Stimulated activated CD8-positive, alpha-beta memory T cell treated with anti-CD3 and anti-CD28 coated beads, Interleukin-12 subunit alpha, Interleukin-12 subunit beta, amount 100 ng/mL, for 1 hour (primary cell): ENCODE data around the gene TUBA1C.
"Not testable (repeated sequence)": the region's sequence is repeated elsewhere in the genome, so short reads cannot be mapped to it uniquely, and the experiment has no call there.

Source experiments
- DNase-seq: peaks from one replicate; pipeline ENCODE4 v3.0.0-alpha.2; 2020; ENCODE audit warnings: low read depth

TUBA1C gene

DNA sequence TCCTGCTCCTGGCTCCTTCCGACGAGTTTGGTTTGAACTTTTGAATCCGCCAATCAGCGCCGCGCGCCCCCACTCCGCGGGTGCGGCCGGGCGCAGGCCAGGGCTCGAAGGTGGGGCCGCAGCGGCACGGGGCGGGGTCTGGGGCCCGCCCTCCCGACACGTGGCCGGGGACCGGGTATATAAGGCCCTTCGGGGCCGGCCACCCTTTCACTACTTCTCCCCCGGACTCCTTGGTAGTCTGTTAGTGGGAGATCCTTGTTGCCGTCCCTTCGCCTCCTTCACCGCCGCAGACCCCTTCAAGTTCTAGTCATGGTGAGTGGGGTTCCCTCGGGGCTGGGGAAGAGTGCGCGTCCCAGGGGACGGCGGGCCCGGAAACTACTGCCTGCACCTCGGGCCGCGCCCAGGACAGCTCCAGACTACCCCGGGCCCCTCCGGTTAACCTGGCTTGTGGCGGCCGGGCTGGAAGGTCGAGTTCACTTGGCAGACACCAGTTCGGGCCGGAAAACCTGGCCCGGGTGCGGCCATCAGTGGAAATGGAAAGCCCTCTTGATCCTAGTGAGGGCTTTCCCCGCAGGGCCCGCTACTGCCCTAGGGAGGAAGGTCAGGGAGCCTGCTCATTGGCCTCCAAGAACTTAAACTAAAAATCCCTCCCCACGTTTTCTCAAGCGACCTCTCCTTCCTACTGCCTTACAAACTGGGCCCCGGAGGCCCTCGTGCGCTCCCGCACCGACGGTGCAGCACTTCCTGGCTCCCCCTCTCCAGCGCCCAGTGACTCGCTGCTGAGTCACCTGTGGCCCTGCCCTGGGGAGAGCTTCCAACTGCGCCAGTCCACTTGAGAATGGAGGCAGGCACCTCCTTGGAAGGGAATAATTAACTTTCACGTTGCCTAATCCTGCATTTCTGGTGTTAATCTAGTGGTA is at the start of gene TUBA1C:
Gene TUBA1C, plus strand, starts transcription at position 210 of the 920 bp plus-strand sequence. Its CDS starts 100 bp downstream, at position 310.
- DNase-seq, result peak; percentile 79

DNA sequence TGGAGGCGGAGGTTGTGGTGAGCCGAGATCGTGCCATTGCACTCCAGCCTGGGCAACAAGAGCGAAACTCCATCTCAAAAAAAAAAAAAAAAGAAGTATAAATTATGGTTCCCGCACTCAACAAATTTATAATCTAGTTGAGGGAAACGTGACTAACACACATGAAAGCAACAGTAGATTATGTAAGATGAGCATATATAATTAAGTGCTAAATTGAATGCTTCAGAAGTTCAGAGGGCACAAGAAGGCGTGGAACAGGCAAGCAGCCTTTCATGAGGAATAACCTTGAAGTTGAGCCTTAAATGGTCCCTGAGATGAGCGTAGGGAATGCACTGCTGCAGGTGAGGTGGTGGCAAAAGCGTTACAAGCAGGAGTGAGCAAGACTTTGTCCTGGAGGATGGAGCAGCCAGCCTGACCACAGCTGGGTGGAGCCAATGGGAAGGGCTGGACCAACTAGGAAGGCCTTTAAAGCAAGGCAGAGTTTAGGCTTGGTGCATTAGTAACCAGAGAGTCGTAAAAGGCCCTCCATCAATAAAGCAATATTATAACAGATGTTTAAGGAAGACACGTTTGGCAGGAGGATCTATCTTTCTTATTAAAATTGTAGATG is 45.4 kb upstream of the TUBA1C start:
- DNase-seq, result no peak

DNA sequence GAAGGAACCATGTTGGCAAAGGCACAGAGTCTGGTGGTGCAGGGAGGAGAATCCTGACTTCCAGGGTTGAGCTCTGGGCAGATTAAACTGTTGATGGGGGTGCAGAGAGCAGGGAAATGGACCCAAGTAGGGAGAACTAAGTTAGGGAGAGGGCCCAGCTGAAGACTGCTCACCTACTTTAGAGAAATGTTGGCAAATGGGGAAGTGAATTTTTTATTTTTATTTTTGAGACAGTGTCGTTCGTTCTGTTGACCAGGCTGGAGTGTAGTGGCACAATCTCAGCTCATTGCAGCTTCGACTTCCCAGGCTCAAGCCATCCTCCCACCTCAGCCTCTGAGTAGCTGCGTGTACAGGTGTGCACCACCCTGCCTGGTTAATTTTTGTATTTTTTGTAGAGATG is 43.9 kb upstream of the TUBA1C start:
- no peak for DNase-seq

DNA sequence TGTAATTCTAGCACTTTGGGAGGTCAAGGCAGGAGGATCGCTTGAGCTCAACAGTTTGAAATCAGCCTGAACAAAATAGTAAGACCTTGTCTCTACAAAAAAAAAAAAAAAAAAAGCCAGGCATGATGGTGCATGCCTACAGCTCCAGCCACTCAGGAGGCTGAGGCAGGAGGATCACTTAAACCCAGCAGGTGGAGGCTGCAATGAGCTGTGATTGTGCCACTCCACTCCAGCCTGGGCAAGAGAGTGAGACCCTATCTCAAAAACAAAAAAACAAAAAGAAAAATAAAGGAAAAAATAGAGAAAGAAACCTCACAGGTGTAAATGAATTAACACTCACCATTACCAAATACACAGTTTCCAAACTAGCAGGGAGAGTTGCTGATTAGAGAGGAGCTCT is 41.8 kb upstream of the TUBA1C start:
- DNase-seq, result no peak

DNA sequence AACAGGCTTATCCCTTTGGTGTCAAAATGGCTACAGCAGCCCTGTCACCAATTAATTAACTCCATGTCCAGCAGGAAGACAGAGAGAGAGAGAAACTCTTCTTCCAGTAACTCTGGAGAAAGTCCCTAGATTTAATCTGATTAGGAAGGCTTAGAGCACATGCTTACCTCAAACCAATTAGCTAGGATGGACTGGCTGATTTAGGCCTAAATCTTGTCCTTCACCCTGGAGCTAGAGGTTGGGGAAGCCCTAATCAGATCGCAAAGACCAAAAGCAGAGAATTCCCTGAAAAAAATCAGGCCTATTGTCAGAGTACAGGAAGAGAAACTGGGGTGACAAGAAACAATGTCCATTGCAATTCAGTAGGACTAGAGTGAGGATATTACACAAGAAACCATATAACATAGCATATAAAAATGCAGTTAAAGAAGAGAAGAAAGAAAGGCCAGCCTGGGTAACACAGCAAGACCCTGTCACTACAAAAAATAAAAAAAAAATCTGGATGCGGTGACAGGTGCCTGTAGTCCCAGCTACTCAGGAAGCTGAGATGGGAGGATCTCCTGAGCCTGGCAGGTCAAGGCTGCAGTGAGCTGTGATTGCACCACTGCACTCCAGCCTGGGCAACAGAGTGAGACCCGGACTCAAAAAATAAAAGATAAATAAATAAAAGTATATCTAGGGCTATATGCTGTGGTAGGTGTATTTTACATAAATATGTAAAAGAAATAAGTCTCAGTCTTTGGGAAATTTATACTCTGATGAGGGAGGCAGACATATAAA is 41.1 kb upstream of the TUBA1C start:
- DNase-seq, result no peak

DNA sequence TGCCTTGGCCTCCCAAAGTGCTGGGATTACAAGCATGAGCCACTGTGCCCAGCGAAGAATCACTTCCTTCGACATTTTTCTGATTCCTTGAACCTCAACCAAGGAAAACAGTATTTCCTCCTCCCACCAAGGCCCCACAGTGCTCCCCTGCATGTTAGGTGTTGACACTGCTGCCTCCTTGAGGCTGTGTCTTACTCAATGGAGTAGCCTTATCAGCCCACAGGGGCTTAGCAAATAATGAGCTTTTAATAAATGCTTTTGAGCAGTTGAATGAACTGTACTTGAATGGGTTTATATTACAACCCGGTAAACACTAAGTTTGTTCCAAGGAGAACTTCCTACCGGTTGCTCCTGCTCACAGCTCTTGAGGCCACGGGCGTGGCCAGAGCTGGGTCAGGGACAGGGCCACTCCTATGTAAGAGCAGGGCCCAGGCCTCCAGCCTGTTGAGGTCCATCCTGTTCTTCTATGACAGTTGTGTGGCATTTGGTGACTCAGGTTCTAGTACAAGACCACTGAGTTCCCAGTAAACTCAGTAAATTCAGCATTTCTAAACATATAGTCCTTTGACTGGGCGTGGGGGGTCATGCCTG is 39.2 kb upstream of the TUBA1C start:
- no peak for DNase-seq

DNA sequence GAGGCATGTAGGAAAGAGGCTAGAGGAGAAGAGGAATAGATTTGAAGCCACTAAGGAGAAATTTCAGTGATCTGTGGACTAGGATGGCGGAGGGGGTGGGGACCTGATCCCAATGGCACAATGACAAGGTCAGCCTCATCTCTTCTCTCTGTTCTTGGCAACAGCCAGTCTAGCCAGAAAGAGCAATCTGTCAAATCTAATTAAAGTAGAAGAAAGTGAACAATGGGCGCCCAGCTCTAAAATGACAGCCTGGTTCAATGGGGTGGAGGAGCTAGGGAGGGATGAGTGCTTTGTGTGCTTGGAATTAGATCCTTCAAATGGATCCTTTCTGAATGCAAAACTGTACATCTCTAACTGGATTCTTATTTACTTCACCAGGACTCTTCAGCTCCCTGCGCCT is 37.2 kb upstream of the TUBA1C start:
- no peak for DNase-seq

DNA sequence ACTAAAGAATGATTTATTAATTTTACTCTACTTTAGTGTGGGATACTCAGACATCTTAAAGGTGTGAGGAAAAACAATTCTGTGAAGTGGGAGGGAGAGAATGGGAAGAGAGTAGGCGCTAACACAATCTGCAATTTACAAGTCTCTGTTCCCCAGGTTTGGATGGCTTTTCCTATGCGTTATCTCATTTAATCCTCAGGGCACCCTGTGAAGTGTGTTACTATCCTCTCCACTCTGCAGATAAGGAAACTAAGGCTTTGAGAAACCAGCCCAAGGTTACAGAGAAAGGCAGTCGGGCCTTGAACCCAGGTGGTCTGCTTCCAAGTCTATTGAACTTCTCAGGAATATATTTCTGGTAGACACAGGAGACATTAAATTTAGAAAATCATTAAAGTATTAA is 36.2 kb upstream of the TUBA1C start:
- no peak for DNase-seq

DNA sequence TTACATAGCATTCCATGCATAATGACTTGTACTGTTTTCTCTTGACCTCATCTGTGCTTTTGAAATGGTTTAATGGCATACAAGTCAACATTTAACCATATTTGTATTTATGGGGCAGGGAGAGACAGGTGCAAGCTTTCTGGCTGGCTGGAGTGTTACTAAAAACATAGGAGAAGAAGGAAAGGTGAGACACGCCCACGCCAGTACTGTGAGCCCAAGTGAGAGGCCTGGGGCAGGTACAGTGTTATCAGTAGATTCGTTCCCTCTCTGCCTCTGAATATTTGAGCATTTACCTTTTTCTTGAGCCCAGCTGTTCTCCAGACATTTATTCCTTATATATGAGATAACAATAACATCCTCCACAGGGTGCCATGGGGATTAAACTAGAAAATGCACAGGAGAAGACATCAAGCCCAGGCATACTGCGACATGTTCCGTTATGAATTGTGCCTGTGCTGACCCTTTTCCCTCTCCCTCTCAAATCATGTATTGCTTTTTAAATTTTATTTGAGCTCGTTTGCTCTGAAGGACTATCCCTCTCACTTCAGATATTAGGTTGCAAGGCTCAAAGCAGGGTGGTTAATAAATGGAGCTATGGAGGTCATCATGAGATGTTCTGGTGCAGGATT is 34.6 kb upstream of the TUBA1C start:
- DNase-seq, result no peak

DNA sequence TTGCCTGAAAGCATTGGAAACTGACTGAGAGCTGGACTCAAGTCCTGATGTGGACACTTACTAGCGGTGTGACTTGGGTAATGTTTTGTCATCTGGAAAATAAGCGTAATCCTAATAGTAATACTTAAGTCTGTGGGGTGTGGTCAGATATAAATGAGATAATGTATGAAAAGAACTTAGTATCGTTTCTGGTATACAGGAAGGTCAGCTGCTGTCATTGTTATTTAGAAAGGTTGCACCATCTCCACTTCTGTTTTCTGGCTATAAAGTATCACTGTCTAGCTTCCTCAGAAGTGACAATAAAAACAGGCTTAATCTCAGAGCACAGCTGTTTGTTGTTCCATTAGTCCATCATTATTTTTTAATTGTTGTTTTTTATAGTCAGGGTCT is 34.1 kb upstream of the TUBA1C start:
- no peak for DNase-seq

DNA sequence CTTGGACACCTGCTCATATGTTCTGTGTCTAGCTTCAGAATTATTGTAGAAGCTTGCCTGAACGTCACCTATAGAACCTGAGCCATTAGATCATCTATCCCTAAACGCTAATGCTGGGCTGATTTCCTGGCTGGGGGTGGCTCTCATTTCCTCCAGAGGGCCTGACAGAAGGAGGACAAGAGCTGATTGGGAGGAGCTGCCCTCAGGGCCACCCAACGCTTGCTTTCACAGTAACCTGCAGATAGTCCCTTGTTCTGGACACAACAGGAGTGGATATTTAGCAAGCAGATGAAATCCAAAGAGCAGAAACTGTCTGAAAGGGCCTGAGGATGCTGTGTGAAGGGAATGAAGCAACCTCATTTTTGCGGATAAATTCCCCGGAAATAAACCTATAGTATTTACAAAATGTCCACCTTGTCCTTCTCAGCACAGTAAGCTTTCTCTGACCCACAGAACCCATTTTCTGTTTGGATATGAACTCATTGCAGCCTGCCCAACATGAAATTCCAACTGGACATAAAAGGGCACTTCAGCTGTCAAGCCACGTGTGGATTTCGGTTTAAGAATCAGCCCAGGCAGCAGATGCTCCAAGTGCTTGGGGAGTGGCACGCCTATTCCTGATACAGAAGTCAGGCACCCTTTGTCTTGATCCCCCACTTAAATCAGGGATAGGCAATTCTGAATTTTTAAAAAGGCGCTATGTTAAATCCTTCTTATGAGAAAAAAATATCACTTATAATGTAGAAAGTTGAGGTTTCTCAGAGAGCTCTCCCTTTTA is 32.8 kb upstream of the TUBA1C start:
- DNase-seq, result no peak

DNA sequence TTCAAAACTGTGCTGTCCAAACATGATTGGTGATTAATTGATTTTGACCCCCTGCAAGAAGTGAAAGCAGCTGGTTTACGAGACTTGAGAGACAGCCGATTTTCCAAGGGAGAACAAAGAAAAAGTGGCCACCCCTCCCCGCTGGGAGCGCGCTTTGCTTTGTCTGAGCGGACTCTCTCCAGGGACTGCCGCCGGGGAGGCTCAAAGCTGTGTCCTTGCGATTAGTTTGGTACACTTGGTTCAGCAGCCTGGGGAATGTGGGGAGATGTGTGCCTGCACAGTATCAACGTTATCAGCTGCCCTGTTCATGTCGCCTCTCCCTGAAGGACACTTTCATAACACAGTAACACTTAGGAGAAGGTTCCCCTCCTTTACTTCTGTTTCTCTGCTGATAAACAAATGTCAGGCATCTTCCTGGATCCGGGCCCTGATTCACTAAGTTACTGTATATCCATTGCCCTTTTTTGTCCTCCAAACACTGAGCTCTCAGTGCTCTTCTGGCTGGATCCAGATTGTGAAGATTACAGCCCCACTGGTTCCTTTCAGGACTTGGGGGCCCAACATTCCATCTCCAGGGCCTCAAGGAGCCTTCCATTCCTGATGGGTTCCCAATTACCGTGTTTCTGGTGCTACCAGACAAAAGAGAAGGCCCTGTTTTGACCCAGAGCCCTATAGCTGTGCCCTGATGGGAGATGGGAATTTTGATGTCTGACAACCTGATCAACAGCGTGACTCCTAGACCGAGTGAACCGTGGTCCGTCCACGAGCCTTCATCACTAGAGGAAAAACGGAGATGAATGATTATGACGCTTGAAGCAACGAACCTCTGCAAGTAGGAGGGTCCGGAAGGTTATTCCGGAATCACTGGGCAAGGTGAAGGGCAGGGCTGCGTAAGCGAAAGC is 31.7 kb upstream of the TUBA1C start:
- DNase-seq, result no peak

DNA sequence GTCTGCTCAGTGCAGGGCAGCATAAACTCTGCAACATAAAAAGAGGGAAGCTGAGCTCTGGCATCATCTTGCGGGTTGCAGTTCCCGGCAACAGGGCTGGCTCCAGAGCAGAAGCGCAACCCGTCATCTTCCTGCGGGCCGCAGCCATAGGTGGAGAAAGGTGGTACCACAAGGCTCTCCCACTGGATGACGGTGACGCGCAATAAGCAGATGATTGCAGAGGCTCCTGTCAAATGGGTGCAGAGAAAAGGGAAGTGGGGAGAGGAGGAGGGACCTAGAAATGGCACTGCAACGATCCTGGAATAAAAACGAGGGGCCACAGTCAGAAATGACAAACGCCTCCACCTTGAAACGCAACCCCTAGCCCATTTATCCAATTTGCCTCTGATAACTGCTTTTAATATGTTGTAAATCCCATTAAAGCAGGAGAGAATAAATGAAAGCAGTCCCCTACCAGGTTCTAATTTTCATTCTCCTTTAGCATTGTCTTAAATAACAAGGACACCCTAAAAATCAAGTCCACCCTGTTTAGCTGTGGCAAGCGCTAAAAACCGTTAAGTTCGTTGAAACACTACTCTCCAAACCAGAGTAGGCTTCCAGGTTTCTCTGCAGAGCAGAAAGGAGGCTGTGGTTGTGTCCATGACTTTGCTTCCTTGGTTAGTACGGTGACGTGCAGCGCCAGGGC is 30.9 kb upstream of the TUBA1C start:
- no peak for DNase-seq

DNA sequence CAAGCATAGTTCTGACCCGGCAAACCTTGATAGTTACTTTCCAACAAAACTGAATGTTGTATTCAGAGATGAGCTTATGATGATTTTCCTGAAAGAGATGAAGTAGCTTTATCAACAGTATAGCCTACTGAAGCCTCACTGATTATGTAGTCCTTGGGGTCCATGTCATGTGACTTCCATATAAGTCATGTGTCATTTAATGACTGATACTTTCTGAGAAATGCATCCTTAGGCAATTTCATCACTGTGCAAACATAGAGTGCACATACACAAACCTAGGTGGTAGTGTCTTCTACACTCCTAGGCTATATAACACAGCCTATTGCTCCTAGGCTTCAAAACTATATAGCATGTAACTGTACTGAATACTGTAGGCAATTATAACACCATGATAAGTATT is 28.5 kb upstream of the TUBA1C start:
- no peak for DNase-seq

DNA sequence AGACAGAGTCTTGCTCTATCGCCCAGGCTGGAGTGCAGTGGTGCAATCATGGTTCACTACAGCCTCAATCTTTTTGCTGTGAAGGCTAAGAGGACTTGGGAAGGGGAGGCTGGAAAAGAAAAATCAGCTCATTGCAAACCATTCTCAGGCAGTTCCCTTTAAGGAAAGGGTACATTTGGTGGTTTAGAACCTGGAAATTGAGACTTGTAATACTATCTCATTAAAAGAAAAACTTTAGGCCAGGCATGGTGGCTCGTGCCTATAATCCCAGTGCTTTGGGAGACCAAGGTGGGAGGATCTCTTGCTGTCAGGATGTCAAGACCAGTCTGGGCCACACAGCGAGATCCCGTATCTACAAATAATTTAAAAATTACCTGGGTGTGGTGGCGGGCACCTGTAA is 21.3 kb upstream of the TUBA1C start:
- DNase-seq, result no peak

DNA sequence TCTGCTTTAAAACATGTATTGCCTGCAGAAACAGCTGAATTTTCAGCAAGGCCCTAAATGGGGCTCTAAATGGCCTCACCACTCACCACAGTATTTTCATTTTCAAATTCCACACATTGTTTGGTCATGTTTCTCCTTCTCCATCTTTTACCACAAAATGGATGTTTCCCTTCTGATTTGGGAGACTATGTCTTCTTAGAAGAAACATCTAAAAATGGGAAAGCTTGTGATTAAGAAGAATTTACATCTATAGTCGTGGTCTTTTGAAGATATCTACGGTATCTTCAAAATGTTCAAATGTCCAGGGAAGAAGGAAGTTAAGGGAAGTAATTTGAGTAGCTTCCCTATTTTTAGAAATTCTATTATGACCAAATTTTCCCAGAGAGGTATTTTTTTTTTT is 20.7 kb upstream of the TUBA1C start:
- no peak for DNase-seq

DNA sequence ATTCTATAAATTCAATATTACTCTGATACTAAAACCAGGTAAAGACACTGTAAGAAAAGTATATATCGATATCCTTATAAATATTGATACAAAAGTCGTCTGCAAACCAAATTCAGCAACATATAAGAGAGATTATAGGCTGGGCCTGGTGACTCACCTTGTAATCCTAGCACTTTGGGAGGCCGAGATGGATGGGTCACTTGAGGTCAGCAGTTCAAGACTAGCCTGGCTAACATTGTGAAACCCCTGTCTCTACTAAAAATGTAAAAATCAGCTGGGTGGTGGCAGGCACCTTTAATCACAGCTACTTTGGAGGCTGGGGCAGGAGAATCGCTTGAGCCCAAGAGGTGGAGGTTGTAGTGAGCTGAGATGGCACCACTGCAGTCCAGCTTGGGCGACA is 13.5 kb upstream of the TUBA1C start:
- DNase-seq, result no peak

DNA sequence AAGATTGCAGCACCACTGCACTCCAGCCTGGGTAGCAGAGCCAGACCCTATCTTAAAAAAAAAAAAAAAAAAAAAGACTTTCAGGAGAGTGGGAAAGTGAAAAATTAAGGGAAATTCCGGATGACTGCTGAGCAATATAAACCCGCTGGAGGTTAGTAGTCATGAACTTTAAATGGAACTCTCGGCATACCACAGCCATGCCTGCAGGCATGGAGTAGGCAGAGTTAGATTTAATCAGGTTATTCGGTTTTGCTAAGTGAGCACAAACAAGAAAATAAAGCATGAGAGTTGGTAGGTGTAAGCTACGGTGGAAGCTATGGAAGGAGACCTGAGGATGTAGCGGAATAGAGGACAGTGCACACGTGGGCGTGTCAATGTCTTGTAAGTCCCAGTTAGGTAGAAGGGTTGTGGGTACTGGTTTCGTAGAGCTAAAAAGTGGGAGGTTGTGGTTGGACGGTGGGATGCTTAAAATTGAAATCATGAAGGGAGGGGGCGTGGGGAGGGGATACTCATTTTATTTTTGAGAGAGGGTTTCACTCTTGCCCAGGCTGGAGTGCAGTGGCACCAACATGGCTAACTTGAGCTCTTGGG is 11.8 kb upstream of the TUBA1C start:
- DNase-seq, result no peak

DNA sequence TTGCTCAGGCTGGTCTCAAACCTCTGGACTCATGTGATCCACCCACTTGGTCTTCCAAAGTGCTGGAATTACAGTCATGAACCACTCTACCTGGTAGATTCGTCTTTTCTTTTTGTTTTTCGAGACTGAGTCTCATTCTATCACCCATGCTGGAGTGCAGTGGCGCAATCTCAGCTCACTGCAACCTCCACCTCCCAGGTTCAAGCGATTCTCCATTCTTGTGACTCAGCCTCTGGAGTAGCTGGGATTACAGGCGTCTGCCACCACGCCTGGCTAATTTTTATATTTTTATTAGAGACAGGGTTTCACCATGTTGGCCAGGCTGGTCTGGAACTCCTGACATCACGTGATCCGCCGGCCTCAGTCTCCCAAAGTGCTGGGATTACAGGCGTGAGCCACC is 9.4 kb upstream of the TUBA1C start:
- not testable (repeated sequence) for DNase-seq
